Measurements from ENCODE around the gene ZNF689. TPM values are rescaled to one million over a fixed set of nuclear protein-coding genes. Genes with fewer than 3 reads are reported as not detected.
"Not testable (repeated sequence)": the region's sequence is repeated elsewhere in the genome, so short reads cannot be mapped to it uniquely, and the experiment has no call there.

The ZNF689 gene
- total RNA-seq, 1 experiment from 2014 or later = 21.1 TPM

GRCh38 chr16:30592871-30593270 is 17.3 kb downstream of the ZNF689 start:
- no peak overlapping the region for H3K4ac ChIP-seq (ENCODE audit: low read depth, low read length)
- H3K79me1 ChIP-seq (ENCODE audit: insufficient read depth, low read depth, low read length, poor library complexity, severe bottlenecking) = no peaks in the 10 kb centered on the region
- H3K9me3 ChIP-seq (ENCODE audit: control insufficient read depth, low read depth, low read length) = no peaks in the 10 kb centered on the region
- WGBS (ENCODE audit: extremely low coverage, insufficient read length, low lambda C conversion rate) = no CpG with 5 or more reads among the region's 4 CpGs
- H2AK5ac ChIP-seq (ENCODE audit: insufficient read length, low read length) = no peak overlapping the region
- H2BK5ac ChIP-seq (ENCODE audit: insufficient read length, low read length) = no peak overlapping the region
- H3K56ac ChIP-seq (ENCODE audit: insufficient read length, low read depth, low read length) = no peak overlapping the region
- Mint-ChIP-seq H3K27me3 (ENCODE audit: low read depth) (no peaks in the 10 kb centered on the region), H3K4me3 (no peak overlapping the region), H3K9me3 (peaks cover 0 to 4% of the 10 kb centered on the region in 2 experiments; a peak in 1 of 5 replicates), H3K4me1 (no peaks in the 10 kb centered on the region), H3K36me3 (ENCODE audit: insufficient read depth in 1 of 3, low read depth in 3 of 3) (peaks cover 2 to 8% (median 4%) of the 10 kb centered on the region in 3 experiments; a peak in 6 of 7 replicates), H3K27ac (no peak overlapping the region)
- H3K4me1 ChIP-seq (ENCODE audit: insufficient read depth, low read length) = no peaks in the 10 kb centered on the region
- H2AFZ ChIP-seq (ENCODE audit: low read length) = no peak overlapping the region
- no peak overlapping the region for H4K8ac ChIP-seq (replicated peaks; ENCODE audit: insufficient read length, low read depth, low read length)
- H3T11ph ChIP-seq (ENCODE audit: low read length) = no peak overlapping the region
- no peak overlapping the region for H2BK120ac ChIP-seq (ENCODE audit: low read depth, low read length, poor library complexity, severe bottlenecking)
- no peak overlapping the region for H3K4me2 ChIP-seq (ENCODE audit: insufficient read depth, insufficient read length, low read length)
- H3K9ac ChIP-seq (ENCODE audit: extremely low read depth, insufficient read length, low read length) = no peak overlapping the region
- no peak overlapping the region for H2BK15ac ChIP-seq (ENCODE audit: low read depth, low read length)
- no peaks in the 10 kb centered on the region for H3K79me2 ChIP-seq (ENCODE audit: insufficient read depth, low read length)
- no peak overlapping the region for H3K23ac ChIP-seq (ENCODE audit: insufficient read length, low read depth, low read length)
- TF ChIP-seq CTCF (conservative IDR thresholded peaks at IDR 0.05) = no peak
- no peak overlapping the region for H4K91ac ChIP-seq (ENCODE audit: insufficient read length, low read depth, low read length)
- no peaks in the 10 kb centered on the region for H4K20me1 ChIP-seq (ENCODE audit: control insufficient read depth, insufficient read depth, insufficient read length)
- H4K5ac ChIP-seq (ENCODE audit: insufficient read length, low read depth, low read length) = no peak overlapping the region
- no peak overlapping the region for H3K14ac ChIP-seq (ENCODE audit: insufficient read depth, low read length)
- H3K27me3 ChIP-seq (ENCODE audit: insufficient read depth, low read length) = no peaks in the 10 kb centered on the region
- no peak for DNase-seq
- H3K27ac ChIP-seq (ENCODE audit: insufficient read length, low read depth, low read length) = no peak overlapping the region
- no peak overlapping the region for H2BK12ac ChIP-seq (ENCODE audit: insufficient read length, low read depth, low read length)
- H2BK20ac ChIP-seq (ENCODE audit: low read depth, low read length, poor library complexity, severe bottlenecking) = no peak overlapping the region
- H3K18ac ChIP-seq (ENCODE audit: insufficient read length, low read depth, low read length) = no peak overlapping the region
- H3K23me2 ChIP-seq (ENCODE audit: insufficient read length, low read depth, low read length, poor library complexity, severe bottlenecking) = no peaks in the 10 kb centered on the region

- not testable (repeated sequence) for H3K18ac ChIP-seq (ENCODE audit: insufficient read length, low read depth, low read length); H2AFZ ChIP-seq (ENCODE audit: low read length); H2BK20ac ChIP-seq (ENCODE audit: low read depth, low read length, poor library complexity, severe bottlenecking); H3K9ac ChIP-seq (ENCODE audit: extremely low read depth, insufficient read length, low read length); H3K79me1 ChIP-seq (ENCODE audit: insufficient read depth, low read depth, low read length, poor library complexity, severe bottlenecking); H2BK5ac ChIP-seq (ENCODE audit: insufficient read length, low read length); H3K9me3 Mint-ChIP-seq; H3K4me1 Mint-ChIP-seq; H3K27ac Mint-ChIP-seq; H4K91ac ChIP-seq (ENCODE audit: insufficient read length, low read depth, low read length); H3K4me3 Mint-ChIP-seq; H4K20me1 ChIP-seq (ENCODE audit: control insufficient read depth, insufficient read depth, insufficient read length); H4K8ac ChIP-seq (replicated peaks; ENCODE audit: insufficient read length, low read depth, low read length); H3K27ac ChIP-seq (ENCODE audit: insufficient read length, low read depth, low read length); H4K5ac ChIP-seq (ENCODE audit: insufficient read length, low read depth, low read length); H2BK120ac ChIP-seq (ENCODE audit: low read depth, low read length, poor library complexity, severe bottlenecking); H3K4me2 ChIP-seq (ENCODE audit: insufficient read depth, insufficient read length, low read length); H3K79me2 ChIP-seq (ENCODE audit: insufficient read depth, low read length); H3K9me3 ChIP-seq (ENCODE audit: control insufficient read depth, low read depth, low read length); H3K4me1 ChIP-seq (ENCODE audit: insufficient read depth, low read length); H3K23me2 ChIP-seq (ENCODE audit: insufficient read length, low read depth, low read length, poor library complexity, severe bottlenecking); H3K27me3 Mint-ChIP-seq (ENCODE audit: low read depth); H3T11ph ChIP-seq (ENCODE audit: low read length); H3K56ac ChIP-seq (ENCODE audit: insufficient read length, low read depth, low read length); H2BK15ac ChIP-seq (ENCODE audit: low read depth, low read length); H3K27me3 ChIP-seq (ENCODE audit: insufficient read depth, low read length); H3K4ac ChIP-seq (ENCODE audit: low read depth, low read length); H3K23ac ChIP-seq (ENCODE audit: insufficient read length, low read depth, low read length); DNase-seq; H2AK5ac ChIP-seq (ENCODE audit: insufficient read length, low read length); H2BK12ac ChIP-seq (ENCODE audit: insufficient read length, low read depth, low read length); H3K14ac ChIP-seq (ENCODE audit: insufficient read depth, low read length)
- peaks cover 8 to 21% (median 15%) of the 10 kb centered on the region in 3 experiments; a peak in 6 of 7 replicates for H3K36me3 Mint-ChIP-seq (ENCODE audit: insufficient read depth in 1 of 3, low read depth in 3 of 3)
- WGBS (ENCODE audit: extremely low coverage, insufficient read length, low lambda C conversion rate) = no CpG with 5 or more reads among the region's 9 CpGs
Observed at GRCh38 chr16:30590869-30591268, 19.3 kb downstream of the ZNF689 start.

Measured in H9 (cell line).